Activated CD8-positive, alpha-beta memory T cell treated with anti-CD3 and anti-CD28 coated beads, Interleukin-2, amount 50 U/mL, for 24 hours (primary cell): ENCODE results near the gene PPP4R3B.
"Not testable (repeated sequence)": the region's sequence is repeated elsewhere in the genome, so short reads cannot be mapped to it uniquely, and the experiment has no call there.

Source experiments
- DNase-seq: peaks from one replicate; pipeline ENCODE4 v3.0.0-alpha.2; 2020; ENCODE audit errors: extremely low read depth

Gene PPP4R3B

DNA sequence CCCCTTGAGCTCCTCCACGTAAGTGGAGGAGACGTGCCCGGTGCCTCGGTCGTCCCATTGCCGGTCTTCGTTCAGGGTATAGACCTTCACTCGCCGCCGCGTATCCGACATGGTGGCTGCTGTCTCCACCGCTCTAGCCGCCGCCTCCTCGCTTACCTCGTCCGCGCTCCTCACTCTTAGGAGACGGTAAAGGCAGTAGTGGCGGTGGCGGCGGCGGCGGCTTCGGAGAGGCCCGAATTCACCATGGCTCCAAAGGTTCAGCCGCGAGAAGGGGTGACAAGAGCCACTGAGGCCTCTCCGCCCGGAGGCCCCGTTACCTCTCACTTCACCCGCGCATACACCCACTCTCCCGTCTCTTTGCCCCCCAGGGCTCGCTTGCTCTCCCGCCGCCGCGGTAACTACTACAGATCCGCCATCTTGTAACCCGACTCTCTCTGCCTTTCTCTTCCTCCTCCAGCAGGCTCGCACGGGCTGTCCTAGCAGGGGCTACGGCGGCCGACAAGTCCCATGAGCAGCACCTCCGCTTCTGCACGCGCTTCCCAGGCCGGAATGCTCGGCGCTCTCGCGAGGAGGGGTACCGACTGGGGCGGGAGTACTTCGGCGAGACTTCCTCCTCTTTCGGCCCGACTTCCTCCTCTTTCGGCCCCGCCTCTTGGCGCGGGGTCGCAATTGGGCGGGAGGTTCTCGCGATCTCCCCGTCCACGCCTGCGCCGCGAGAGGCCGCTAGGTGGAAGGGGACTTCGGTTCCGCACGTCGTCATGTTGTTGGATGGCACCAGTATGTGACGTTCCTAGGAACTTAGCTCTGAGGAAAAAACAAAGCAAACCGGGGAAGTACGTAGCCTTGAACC lies at the start of gene PPP4R3B:
Gene PPP4R3B (minus strand): TSS at position 448 of the 850 bp plus-strand sequence. CDS start 337 bp downstream, at position 111.
- DNase-seq: peak; percentile 90

DNA sequence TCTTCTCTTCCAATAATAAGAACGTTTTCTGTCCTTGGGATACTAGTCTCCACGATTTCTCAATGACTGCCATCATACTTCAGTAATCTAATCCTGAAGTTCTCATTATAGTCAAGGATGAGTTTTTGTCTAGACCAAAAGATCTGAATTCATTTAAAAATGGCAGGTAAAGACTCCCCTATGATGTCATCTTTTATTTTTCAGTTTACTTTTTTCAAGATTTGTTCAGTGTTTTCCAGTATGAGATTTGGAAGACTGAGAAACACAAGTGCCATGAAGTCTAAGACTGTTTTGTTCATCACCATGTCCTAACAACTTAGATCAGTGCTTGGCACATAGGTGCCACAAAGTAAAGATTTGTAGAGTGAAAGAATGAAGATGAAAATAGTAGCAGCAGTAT lies 35.8 kb upstream of the PPP4R3B start:
- no peak for DNase-seq

DNA sequence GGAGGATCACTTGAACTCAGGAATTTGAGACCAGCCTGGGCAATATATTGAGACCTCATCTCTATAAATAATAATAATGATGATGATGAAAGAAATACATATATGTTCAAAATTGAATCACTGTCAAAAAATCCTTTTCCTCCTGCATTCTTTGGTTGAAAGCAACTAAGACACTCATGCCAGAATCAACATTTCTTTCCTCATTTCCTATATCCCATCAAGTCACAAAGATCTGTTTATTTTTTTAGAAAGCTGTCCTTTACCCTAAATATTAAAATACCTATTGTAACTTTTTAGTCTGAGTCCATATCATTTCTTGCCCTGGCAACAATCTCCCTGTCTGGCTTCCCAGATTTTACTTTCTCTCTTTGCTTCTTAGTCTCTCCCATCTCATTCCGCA lies 31.8 kb upstream of the PPP4R3B start:
- no peak for DNase-seq

GRCh38 chr2:55636831-55637230 lies 19.4 kb upstream of the PPP4R3B start:
- DNase-seq: no peak

DNA sequence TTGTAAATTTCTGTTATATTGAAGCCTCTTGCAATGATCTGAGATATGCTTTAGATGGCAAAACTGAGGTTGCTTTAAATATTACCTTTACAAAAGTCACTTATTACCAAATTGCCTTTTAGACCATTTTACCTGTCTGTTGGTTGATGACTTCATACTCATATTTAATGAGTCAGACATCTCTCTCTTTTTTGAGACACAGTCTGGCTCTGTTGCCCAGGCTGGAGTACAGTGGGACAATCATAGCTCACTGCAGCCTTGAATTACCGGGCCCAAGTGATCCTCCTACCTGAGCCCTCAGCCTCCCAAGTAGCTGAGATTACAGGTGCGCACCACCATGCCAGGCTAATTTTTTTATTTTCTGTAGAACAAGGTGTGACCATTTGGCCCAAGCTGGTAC lies 11.5 kb upstream of the PPP4R3B start:
- no peak for DNase-seq

DNA sequence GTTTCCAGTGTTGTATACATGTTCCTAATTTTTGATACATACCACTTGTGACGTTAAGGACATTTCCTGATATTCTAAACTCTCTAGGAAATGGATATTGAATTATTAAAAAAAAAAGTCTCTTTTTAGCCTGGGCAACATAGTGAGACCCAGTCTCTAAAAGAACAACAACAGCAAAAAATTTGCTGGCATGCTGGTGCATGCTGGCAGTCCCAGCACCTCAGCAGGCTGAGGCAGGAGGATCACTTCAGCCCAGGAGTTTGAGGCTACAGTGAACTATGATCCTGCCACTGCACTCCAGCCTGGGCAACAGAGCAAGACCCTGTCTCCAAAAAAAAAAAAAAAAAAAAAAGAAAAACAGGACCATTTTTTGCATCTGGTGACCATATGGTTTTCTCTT lies 10.5 kb upstream of the PPP4R3B start:
- no peak for DNase-seq

- DNase-seq: no peak
Measured at GRCh38 chr2:55621802-55622201, 4.4 kb upstream of the PPP4R3B start.

GRCh38 chr2:55620123-55620779 lies 2.8 kb upstream of the PPP4R3B start:
- no peak for DNase-seq

DNA sequence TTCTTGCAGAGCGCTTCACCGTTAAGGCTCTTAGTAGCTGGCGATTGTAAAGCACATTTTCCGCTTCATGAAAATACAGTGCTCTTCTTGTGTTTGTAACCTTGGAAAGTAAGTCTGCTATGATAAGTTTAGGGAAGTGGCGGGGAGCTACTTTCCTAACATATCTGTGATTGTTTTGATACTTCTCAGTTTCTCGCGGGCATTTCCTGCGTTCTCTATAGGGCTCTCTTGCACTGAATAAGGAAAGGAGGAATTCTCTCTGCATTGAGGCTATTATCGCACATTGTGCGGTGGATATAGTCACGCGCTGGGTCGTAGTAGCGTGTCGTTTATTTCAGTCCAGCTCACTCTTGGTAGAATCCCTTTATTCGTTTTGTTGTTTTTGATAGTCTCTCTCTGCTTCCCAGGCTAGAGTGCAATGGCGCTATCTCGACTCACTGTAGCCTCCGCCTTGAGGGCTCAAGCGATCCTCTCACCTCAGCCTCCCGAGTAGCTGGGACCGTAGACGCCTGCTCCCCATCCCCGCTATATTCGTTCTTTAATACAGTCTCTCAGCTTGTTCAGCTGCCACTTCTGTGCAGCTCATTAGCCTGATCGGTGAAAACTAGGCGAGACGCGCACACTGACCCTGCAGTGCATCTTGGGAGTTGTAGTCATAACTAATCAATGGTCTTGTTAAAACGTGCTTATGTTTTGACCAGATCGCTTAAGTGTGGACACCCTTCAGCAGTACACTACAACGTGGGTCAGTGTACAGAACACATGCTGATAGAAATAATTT lies 1.0 kb upstream of the PPP4R3B start:
- no peak for DNase-seq

- no peak for DNase-seq
Measured at GRCh38 chr2:55618025-55618274, 528 bp upstream of the PPP4R3B start.

DNA sequence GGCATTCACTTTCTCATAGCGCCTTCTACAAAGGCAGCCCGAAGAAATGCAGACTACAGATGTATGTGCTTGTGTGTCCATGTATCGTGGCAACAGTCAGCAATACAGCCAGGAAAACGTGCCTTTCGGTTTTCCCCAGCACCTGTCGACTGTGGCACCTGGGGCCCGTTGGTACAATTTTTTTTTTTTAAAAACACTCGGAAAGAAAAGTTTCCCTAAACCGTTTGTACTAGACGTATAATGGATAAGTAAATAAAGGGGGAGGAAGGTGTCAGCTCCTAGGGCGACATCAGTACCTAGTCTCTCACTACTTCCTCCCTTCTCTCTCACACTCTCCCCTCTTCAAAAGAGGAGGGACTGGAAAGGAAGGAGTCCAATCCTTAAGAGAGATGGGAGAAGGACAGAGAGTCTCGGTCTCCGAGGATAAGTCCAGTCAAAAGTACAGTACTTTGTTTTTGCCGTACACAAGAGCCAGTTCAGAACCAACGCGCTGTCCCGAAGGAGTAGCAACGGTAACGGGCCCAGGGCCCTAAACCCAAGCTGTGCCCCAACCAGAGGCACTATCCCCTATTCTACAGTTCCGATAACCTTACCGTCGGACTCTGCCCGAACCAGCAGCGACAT lies 759 bp downstream of the PPP4R3B start:
- no peak for DNase-seq

GRCh38 chr2:55611997-55612396 lies 5.4 kb downstream of the PPP4R3B start:
- DNase-seq: no peak

GRCh38 chr2:55610954-55611743 lies 6.3 kb downstream of the PPP4R3B start:
- no peak for DNase-seq

- no peak for DNase-seq
Measured at GRCh38 chr2:55609938-55610578, 7.4 kb downstream of the PPP4R3B start.

GRCh38 chr2:55609193-55609794 lies 8.1 kb downstream of the PPP4R3B start:
- DNase-seq: no peak

- DNase-seq: no peak
Measured at GRCh38 chr2:55607717-55608116, 9.7 kb downstream of the PPP4R3B start.

DNA sequence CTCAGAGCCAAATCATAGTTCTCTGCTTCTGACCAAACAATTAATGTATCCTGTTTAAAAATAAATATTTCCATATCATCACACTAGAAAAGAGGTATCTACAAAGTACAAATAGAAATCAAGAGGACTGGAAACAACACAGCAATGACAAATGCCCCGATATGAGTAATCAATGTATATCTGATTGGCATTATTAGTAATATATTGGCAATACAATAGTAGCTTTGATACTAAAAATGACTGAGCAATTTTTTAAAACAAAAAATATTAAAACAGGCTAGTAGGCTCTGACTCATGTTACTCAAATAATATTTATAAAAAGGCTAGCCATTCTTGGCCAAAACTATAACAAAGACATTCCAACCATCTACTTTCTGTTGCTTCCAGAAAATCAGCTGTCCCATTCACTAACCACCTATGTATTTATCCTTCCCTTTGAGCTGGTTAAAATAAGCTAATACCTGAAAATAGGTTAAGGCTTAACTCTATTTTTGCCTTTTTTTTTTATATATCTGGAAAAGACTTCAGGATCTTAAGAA lies 13.3 kb downstream of the PPP4R3B start:
- no peak for DNase-seq

DNA sequence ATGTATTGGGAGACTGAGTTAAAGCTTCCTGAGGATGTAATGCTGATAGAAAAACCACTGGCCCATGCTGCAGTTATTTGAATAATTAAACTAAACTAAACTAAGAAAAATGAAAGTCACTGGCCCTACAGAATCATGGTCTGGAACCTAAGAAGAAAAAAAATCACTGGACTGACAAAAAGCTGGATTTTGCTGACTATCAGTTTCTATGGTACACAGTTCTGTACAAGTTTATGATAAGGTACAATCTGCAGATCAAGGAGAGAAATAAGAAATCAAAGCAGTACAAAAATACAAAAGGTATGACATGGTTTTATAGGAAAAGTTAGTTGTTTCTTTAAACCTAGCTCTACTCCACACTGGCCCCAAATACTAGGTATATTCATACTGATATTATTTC lies 15.6 kb downstream of the PPP4R3B start:
- DNase-seq: no peak

DNA sequence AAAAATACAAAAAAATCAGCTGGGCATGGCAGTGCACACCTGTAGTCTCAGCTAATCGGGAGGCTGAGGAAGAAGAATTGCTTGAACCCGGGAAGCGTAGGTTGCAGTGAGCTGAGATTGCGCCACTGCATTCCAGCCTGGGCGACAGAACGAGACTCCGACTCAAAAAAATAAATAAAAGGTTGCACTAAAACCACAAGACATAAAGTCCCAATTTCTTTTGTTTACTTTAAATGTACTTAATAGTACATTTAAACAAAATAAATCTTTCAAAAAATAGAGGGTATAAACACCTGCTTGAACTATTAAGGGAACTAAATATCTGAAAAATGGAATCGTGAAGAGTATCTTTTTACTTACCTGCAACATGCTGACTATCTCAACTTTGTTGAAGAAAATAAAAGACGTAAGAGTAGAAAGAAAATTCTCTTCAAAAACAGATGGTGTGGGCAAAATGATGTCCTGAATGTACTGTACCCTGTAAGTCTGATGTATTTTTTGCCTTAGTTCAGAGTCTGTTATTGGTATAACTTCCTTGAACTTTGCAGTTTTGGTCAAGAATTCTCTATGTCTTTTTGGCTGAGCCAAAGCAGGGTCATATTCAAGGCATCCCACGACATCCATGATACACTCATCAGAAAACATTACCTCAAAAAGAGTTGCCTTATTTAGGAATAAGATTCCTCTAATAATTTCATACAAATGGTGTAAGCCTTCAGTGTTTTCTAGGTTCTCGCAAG lies 19.2 kb downstream of the PPP4R3B start:
- DNase-seq: no peak

- DNase-seq: not testable (repeated sequence)
Measured at GRCh38 chr2:55596795-55597194, 20.6 kb downstream of the PPP4R3B start.
